IPS-20b (cell line): Measurements from ENCODE around the gene LTN1.

Experiments
- H3K27ac ChIP-seq: one replicate; pipeline ENCODE4 v1.5.1; 2013; ENCODE audit warnings: low read length
- H3K27me3 ChIP-seq: 2 replicates; pipeline ENCODE4 v1.6.1; 2013; ENCODE audit warnings: mild to moderate bottlenecking, low read length, inconsistent platforms; ENCODE audit not compliant: insufficient read depth
- H3K36me3 ChIP-seq: 2 replicates; pipeline ENCODE4 v1.6.1; 2013; ENCODE audit warnings: low read depth, mild to moderate bottlenecking, inconsistent platforms, low read length, moderate library complexity; ENCODE audit not compliant: insufficient read depth
- H3K4me1 ChIP-seq: 2 replicates; pipeline ENCODE4 v1.6.1; 2013; ENCODE audit warnings: mild to moderate bottlenecking, control low read depth, inconsistent platforms, low read length, moderate library complexity; ENCODE audit not compliant: insufficient read depth
- H3K4me3 ChIP-seq: 2 replicates; pipeline ENCODE4 v1.5.1; 2013; ENCODE audit warnings: mild to moderate bottlenecking, low read length, inconsistent platforms
- H3K9ac ChIP-seq: 2 replicates; pipeline ENCODE4 v1.6.1; 2013; ENCODE audit warnings: low read depth, mild to moderate bottlenecking, inconsistent platforms, low read length, moderate library complexity
- H3K9me3 ChIP-seq: 2 replicates; pipeline ENCODE4 v1.6.1; 2013; ENCODE audit warnings: mild to moderate bottlenecking, low read depth, low read length, inconsistent platforms; ENCODE audit not compliant: insufficient read depth

The LTN1 gene

GRCh38 chr21:28899220-28899619 is 93.5 kb downstream of the LTN1 start:
- Histone ChIP-seq H3K27ac (no peak overlapping the region), H3K9ac (no peak overlapping the region)

GRCh38 chr21:28893687-28894086 is 99.0 kb downstream of the LTN1 start:
- Histone ChIP-seq H3K9ac (no peak overlapping the region), H3K27ac (no peak overlapping the region), H3K36me3 (no peaks in the 10 kb centered on the region), H3K27me3 (no peaks in the 10 kb centered on the region), H3K9me3 (no peaks in the 10 kb centered on the region), H3K4me1 (no peaks in the 10 kb centered on the region), H3K4me3 (no peak overlapping the region)

More at GRCh38 chr21:28899220-28899619, 93.5 kb downstream of the LTN1 start:
- Histone ChIP-seq H3K27me3 (no peaks in the 10 kb centered on the region), H3K4me3 (no peak overlapping the region), H3K4me1 (no peaks in the 10 kb centered on the region), H3K36me3 (no peaks in the 10 kb centered on the region), H3K9me3 (no peaks in the 10 kb centered on the region)

- H3K9me3 ChIP-seq, result no peaks in the 10 kb centered on the region
- no peaks in the 10 kb centered on the region for H3K4me1 ChIP-seq
- no peak overlapping the region for H3K9ac ChIP-seq
These were observed 100.2 kb downstream of the LTN1 start for GRCh38 chr21:28892199-28893111.

GRCh38 chr21:28885853-28886177 is 106.9 kb downstream of the LTN1 start:
- Histone ChIP-seq H3K4me3 (no peak overlapping the region), H3K27me3 (no peaks in the 10 kb centered on the region), H3K36me3 (peaks cover 21% of the 10 kb centered on the region), H3K9ac (no peak overlapping the region), H3K27ac (no peak overlapping the region), H3K4me1 (peaks cover 7% of the 10 kb centered on the region; the same call in 1 of the 2 replicates), H3K9me3 (no peaks in the 10 kb centered on the region)

More at GRCh38 chr21:28892199-28893111, 100.2 kb downstream of the LTN1 start:
- no peak overlapping the region for H3K27ac ChIP-seq
- no peaks in the 10 kb centered on the region for H3K36me3 ChIP-seq
- no peaks in the 10 kb centered on the region for H3K27me3 ChIP-seq
- H3K4me3 ChIP-seq, result no peak overlapping the region

- Histone ChIP-seq H3K4me3 (peak overlapping the region; percentile 83), H3K9me3 (no peaks in the 10 kb centered on the region), H3K9ac (peak overlapping the region; percentile 85), H3K36me3 (peaks cover 22% of the 10 kb centered on the region), H3K27ac (no peak overlapping the region), H3K27me3 (no peaks in the 10 kb centered on the region), H3K4me1 (peaks cover 7% of the 10 kb centered on the region; the same call in 1 of the 2 replicates)
These were observed 107.5 kb downstream of the LTN1 start for GRCh38 chr21:28884976-28885852.

- peaks cover 25% of the 10 kb centered on the region for H3K36me3 ChIP-seq
- H3K9ac ChIP-seq, result peak overlapping the region; percentile 85; the same call in 1 of the 2 replicates
- peaks cover 7% of the 10 kb centered on the region; the same call in 1 of the 2 replicates for H3K4me1 ChIP-seq
- H3K27me3 ChIP-seq, result no peaks in the 10 kb centered on the region
- H3K9me3 ChIP-seq, result no peaks in the 10 kb centered on the region
- H3K27ac ChIP-seq, result no peak overlapping the region
- peak overlapping the region; percentile 83 for H3K4me3 ChIP-seq
These were observed 108.2 kb downstream of the LTN1 start for GRCh38 chr21:28884481-28884880.

- peak overlapping the region; percentile 83 for H3K4me3 ChIP-seq
- peaks cover 28% of the 10 kb centered on the region for H3K36me3 ChIP-seq
- H3K4me1 ChIP-seq, result peaks cover 7% of the 10 kb centered on the region; the same call in 1 of the 2 replicates
- no peaks in the 10 kb centered on the region for H3K9me3 ChIP-seq
- H3K27ac ChIP-seq, result no peak overlapping the region
- H3K9ac ChIP-seq, result peak overlapping the region; percentile 85; the same call in 1 of the 2 replicates
- H3K27me3 ChIP-seq, result no peaks in the 10 kb centered on the region
These were observed 108.7 kb downstream of the LTN1 start for GRCh38 chr21:28883931-28884330.

- no peak overlapping the region for H3K4me3 ChIP-seq
- H3K9ac ChIP-seq, result no peak overlapping the region
- H3K27ac ChIP-seq, result no peak overlapping the region
- H3K36me3 ChIP-seq, result peaks cover 38% of the 10 kb centered on the region
- H3K27me3 ChIP-seq, result no peaks in the 10 kb centered on the region
- H3K4me1 ChIP-seq, result peaks cover 7% of the 10 kb centered on the region; the same call in 1 of the 2 replicates
- no peaks in the 10 kb centered on the region for H3K9me3 ChIP-seq
These were observed 110.3 kb downstream of the LTN1 start for GRCh38 chr21:28882345-28882744.
